ENCODE measurements around the gene RASGRF2.
"Not testable (repeated sequence)": the region's sequence is repeated elsewhere in the genome, so short reads cannot be mapped to it uniquely, and the experiment has no call there.

Gene RASGRF2

GRCh38 chr5:81027481-81028058 is 67.4 kb downstream of the RASGRF2 start:
- Histone ChIP-seq H3K4me3 (ENCODE audit: low read depth in 1 of 2, low read length in 1 of 2) (no peak overlapping the region), H3K4me1 (ENCODE audit: control insufficient read depth in 1 of 2, insufficient read depth in 1 of 2, low read depth in 1 of 2, low read length in 1 of 2) (no peaks in the 10 kb centered on the region), H3K9me3 (no peaks in the 10 kb centered on the region), H3K36me3 (no peaks in the 10 kb centered on the region), H3K27me3 (peaks cover 5% of the 10 kb centered on the region), H3K27ac (no peak overlapping the region)
- TF ChIP-seq CTCF (IDR thresholded peaks at IDR 0.05) = no peak

- not testable (repeated sequence) for H3K27ac ChIP-seq; H3K4me1 ChIP-seq (ENCODE audit: control insufficient read depth in 1 of 2, insufficient read depth in 1 of 2, low read depth in 1 of 2, low read length in 1 of 2); H3K9me3 ChIP-seq; H3K27me3 ChIP-seq; H3K4me3 ChIP-seq (ENCODE audit: low read depth in 1 of 2, low read length in 1 of 2); H3K36me3 ChIP-seq
Observed at GRCh38 chr5:81028888-81029287, 68.7 kb downstream of the RASGRF2 start.

GRCh38 chr5:81029736-81030135 is 69.6 kb downstream of the RASGRF2 start:
- not testable (repeated sequence) for H3K9me3 ChIP-seq; H3K36me3 ChIP-seq; H3K27ac ChIP-seq; H3K4me1 ChIP-seq (ENCODE audit: control insufficient read depth in 1 of 2, insufficient read depth in 1 of 2, low read depth in 1 of 2, low read length in 1 of 2); H3K4me3 ChIP-seq (ENCODE audit: low read depth in 1 of 2, low read length in 1 of 2); H3K27me3 ChIP-seq

GRCh38 chr5:81030236-81031034 is 70.3 kb downstream of the RASGRF2 start:
- not testable (repeated sequence) for H3K4me1 ChIP-seq (ENCODE audit: control insufficient read depth in 1 of 2, insufficient read depth in 1 of 2, low read depth in 1 of 2, low read length in 1 of 2); H3K9me3 ChIP-seq; H3K27me3 ChIP-seq; H3K27ac ChIP-seq; H3K4me3 ChIP-seq (ENCODE audit: low read depth in 1 of 2, low read length in 1 of 2); H3K36me3 ChIP-seq

- Histone ChIP-seq H3K27ac (no peak overlapping the region), H3K4me3 (ENCODE audit: low read depth in 1 of 2, low read length in 1 of 2) (no peak overlapping the region), H3K4me1 (ENCODE audit: control insufficient read depth in 1 of 2, insufficient read depth in 1 of 2, low read depth in 1 of 2, low read length in 1 of 2) (no peaks in the 10 kb centered on the region), H3K9me3 (no peaks in the 10 kb centered on the region), H3K27me3 (no peaks in the 10 kb centered on the region), H3K36me3 (no peaks in the 10 kb centered on the region)
- no peak for TF ChIP-seq CTCF (IDR thresholded peaks at IDR 0.05)
Observed at GRCh38 chr5:81035522-81035921, 75.4 kb downstream of the RASGRF2 start.

- Histone ChIP-seq H3K27ac (no peak overlapping the region), H3K27me3 (no peaks in the 10 kb centered on the region), H3K4me3 (ENCODE audit: low read depth in 1 of 2, low read length in 1 of 2) (no peak overlapping the region), H3K4me1 (ENCODE audit: control insufficient read depth in 1 of 2, insufficient read depth in 1 of 2, low read depth in 1 of 2, low read length in 1 of 2) (no peaks in the 10 kb centered on the region), H3K36me3 (no peaks in the 10 kb centered on the region), H3K9me3 (no peaks in the 10 kb centered on the region)
- TF ChIP-seq CTCF (IDR thresholded peaks at IDR 0.05) = no peak
Observed at GRCh38 chr5:81038495-81038894, 78.3 kb downstream of the RASGRF2 start.

- H3K9me3 ChIP-seq = no peaks in the 10 kb centered on the region
- no peak overlapping the region for H3K4me3 ChIP-seq (ENCODE audit: low read depth in 1 of 2, low read length in 1 of 2)
- TF ChIP-seq CTCF (IDR thresholded peaks at IDR 0.05) = no peak
- no peaks in the 10 kb centered on the region for H3K4me1 ChIP-seq (ENCODE audit: control insufficient read depth in 1 of 2, insufficient read depth in 1 of 2, low read depth in 1 of 2, low read length in 1 of 2)
- H3K27me3 ChIP-seq = peaks cover 31% of the 10 kb centered on the region
- H3K36me3 ChIP-seq = no peaks in the 10 kb centered on the region
- H3K27ac ChIP-seq = no peak overlapping the region
Observed at GRCh38 chr5:81044868-81045267, 84.7 kb downstream of the RASGRF2 start.
